GM12873 (cell line): ENCODE results near the gene ITK.

Experiments
- CTCF ChIP-seq: IDR thresholded peaks from 2 replicates; pipeline ENCODE4 v1.5.1; 2012; ENCODE audit warnings: low read depth, mild to moderate bottlenecking, moderate library complexity, low read length, control low read depth; ENCODE audit not compliant: insufficient read depth; ENCODE audit errors: missing control alignments

Gene ITK

GRCh38 chr5:157162919-157163510 is 17.6 kb upstream of the ITK start:
- TF ChIP-seq CTCF, result no peak

- TF ChIP-seq CTCF, result no peak
Observed at GRCh38 chr5:157164521-157164920, 16.1 kb upstream of the ITK start.

DNA sequence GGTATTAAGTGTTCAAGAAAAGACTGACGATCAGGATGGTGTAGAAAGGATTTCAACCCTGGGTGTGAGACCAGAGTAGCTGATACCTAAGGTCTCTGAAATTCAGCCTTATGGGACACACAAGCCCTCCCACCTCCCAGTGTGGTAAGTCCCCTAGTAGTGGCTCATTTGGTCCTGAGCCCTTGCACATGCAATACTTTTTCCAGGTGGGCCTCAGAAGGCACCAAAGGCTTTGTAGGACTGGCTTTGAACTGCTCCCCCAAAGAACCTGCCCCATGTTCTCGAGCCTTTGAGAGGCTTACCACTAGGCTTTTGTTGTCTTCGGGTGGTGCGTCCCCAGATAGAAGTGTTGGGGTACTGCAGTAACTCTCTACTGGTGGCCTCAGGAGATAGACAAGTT is 15.4 kb upstream of the ITK start:
- no peak for TF ChIP-seq CTCF

- TF ChIP-seq CTCF, result no peak
Observed at GRCh38 chr5:157165668-157166067, 15.0 kb upstream of the ITK start.

GRCh38 chr5:157166214-157167213 is 14.1 kb upstream of the ITK start, which contains the start of gene GARIN3:
Gene GARIN3, minus strand, starts transcription at chr5:157166264. Its CDS starts 96 bp downstream, at chr5:157166168.
- no peak for TF ChIP-seq CTCF

GRCh38 chr5:157167214-157167621 is 13.4 kb upstream of the ITK start:
- TF ChIP-seq CTCF, result no peak

GRCh38 chr5:157168286-157168685 is 12.4 kb upstream of the ITK start:
- TF ChIP-seq CTCF, result no peak
